Measurements from ENCODE around the gene BORCS6.
A peak's percentile ranks its signal among the peaks of the same experiment; 100 is the strongest.

Gene BORCS6

GRCh38 chr17:8153957-8154607 lies 35.9 kb downstream of the BORCS6 start:
- DNase-seq, result peak; percentile 81 to 84

GRCh38 chr17:8153525-8153956 lies 36.4 kb downstream of the BORCS6 start:
- peak; percentile 50 to 82 for DNase-seq

- DNase-seq, result no peak
Measured at GRCh38 chr17:8153031-8153451, 36.9 kb downstream of the BORCS6 start.

GRCh38 chr17:8152112-8152775 lies 37.7 kb downstream of the BORCS6 start, which contains the start of gene PER1:
PER1 (minus strand) TSS chr17:8152404; CDS start chr17:8150706, 1,698 bp downstream.
- DNase-seq, result peak; percentile 87

GRCh38 chr17:8151641-8152111 lies 38.3 kb downstream of the BORCS6 start:
- DNase-seq, result peak in 1 of 2 experiments; percentile 13

- peak; percentile 85 to 92 for DNase-seq
Measured at GRCh38 chr17:8151120-8151640, 38.8 kb downstream of the BORCS6 start.

GRCh38 chr17:8150194-8151119 lies 39.5 kb downstream of the BORCS6 start:
- no peak for DNase-seq

GRCh38 chr17:8149419-8150193 lies 40.4 kb downstream of the BORCS6 start:
- no peak for DNase-seq

- no peak for DNase-seq
Measured at GRCh38 chr17:8148560-8148959, 41.4 kb downstream of the BORCS6 start.

- DNase-seq, result no peak
Measured at GRCh38 chr17:8147805-8148404, 42.1 kb downstream of the BORCS6 start.

GRCh38 chr17:8147141-8147804 lies 42.7 kb downstream of the BORCS6 start:
- no peak for DNase-seq

GRCh38 chr17:8146381-8147140 lies 43.4 kb downstream of the BORCS6 start:
- DNase-seq, result no peak

GRCh38 chr17:8145811-8146210 lies 44.2 kb downstream of the BORCS6 start:
- DNase-seq, result no peak

- DNase-seq, result no peak
Measured at GRCh38 chr17:8144401-8145231, 45.4 kb downstream of the BORCS6 start.

GRCh38 chr17:8143581-8144400 lies 46.2 kb downstream of the BORCS6 start:
- DNase-seq, result no peak

- DNase-seq, result no peak
Measured at GRCh38 chr17:8142887-8143580, 46.9 kb downstream of the BORCS6 start.

- no peak for DNase-seq
Measured at GRCh38 chr17:8142158-8142886, 47.7 kb downstream of the BORCS6 start.
